HG03108 (cell line): ENCODE results near the gene DDIT3.

Experiments
- ATAC-seq: cut with Tn5 transposase; IDR thresholded peaks from one replicate; pipeline ENCODE4 v1.9.1; 2021; ENCODE audit warnings: moderate library complexity; ENCODE audit not compliant: unreplicated experiment

The DDIT3 gene

DNA sequence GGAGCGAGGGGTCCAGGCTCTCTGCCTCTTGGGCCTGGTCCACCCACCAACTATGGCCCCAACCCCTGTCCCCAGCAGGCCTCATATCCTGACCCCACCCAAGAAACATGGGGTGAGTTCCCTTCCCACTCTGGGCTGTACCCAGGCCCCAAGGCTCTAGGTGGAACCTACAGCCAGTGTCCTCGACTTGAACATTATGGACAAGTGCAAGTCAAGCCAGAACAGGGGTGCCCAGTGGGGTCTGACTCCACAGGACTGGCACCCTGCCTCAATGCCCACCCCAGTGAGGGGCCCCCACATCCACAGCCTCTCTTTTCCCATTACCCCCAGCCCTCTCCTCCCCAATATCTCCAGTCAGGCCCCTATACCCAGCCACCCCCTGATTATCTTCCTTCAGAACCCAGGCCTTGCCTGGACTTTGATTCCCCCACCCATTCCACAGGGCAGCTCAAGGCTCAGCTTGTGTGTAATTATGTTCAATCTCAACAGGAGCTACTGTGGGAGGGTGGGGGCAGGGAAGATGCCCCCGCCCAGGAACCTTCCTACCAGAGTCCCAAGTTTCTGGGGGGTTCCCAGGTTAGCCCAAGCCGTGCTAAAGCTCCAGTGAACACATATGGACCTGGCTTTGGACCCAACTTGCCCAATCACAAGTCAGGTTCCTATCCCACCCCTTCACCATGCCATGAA lies 49.2 kb downstream of the DDIT3 start:
- ATAC-seq, result no peak

DNA sequence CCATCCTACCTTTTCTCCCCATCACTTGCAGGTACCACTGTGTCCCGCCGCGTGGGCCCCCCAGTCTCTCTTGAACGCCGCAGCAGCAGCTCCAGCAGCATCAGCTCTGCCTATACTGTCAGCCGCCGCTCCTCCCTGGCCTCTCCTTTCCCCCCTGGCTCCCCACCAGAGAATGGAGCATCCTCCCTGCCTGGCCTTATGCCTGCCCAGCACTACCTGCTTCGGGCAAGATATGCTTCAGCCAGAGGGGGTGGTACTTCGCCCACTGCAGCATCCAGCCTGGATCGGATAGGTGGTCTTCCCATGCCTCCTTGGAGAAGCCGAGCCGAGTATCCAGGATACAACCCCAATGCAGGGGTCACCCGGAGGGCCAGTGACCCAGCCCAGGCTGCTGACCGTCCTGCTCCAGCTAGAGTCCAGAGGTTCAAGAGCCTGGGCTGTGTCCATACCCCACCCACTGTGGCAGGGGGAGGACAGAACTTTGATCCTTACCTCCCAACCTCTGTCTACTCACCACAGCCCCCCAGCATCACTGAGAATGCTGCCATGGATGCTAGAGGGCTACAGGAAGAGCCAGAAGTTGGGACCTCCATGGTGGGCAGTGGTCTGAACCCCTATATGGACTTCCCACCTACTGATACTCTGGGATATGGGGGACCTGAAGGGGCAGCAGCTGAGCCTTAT lies 49.9 kb downstream of the DDIT3 start:
- no peak for ATAC-seq

DNA sequence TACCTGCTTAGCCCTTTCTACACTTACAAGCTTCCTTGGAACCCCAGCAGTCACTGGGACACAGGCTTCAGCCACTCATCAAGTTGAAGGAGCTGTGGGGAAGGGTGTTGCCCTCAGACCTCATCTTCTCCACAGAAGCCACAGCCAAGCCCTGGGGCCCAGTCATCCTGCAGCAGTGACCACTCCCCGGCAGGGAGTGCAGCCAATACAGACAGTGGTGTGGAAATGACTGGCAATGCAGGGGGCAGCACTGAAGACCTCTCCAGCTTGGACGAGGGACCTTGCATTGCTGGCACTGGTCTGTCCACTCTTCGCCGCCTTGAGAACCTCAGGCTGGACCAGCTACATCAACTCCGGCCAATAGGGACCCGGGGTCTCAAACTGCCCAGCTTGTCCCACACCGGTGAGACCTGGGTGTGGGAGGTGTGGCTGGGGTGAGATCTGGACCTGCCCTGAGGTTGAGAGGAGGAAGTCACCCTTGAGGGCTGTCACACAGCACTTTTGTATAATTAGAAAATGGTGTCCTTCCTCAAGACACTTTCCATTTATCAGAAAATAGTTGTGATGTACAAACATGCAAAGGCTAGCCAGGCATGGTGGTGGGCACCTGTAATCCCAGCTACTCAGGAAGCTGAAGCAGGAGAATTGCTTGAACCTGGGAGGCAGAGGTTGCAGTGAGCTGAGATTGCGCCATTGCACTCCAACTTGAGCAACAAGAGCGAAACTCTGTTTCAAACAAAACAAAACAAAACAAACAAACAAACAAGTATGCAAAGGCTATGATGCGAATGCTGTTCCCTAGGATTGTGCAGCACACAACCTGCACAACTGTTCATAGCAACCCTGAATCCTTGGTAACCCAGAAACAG lies 50.8 kb downstream of the DDIT3 start:
- ATAC-seq, result no peak

DNA sequence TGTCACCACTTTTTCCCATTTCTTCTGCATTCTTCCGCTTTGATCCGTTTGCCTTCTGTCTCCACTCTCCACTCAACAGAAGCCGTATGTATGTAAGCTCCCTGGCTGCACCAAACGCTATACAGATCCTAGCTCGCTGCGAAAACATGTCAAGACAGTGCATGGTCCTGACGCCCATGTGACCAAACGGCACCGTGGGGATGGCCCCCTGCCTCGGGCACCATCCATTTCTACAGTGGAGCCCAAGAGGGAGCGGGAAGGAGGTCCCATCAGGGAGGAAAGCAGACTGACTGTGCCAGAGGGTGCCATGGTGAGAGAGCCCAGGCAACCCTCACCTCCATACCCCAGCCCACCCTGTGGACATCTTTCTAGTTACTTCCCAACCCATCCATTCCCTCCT lies 52.4 kb downstream of the DDIT3 start:
- no peak for ATAC-seq

DNA sequence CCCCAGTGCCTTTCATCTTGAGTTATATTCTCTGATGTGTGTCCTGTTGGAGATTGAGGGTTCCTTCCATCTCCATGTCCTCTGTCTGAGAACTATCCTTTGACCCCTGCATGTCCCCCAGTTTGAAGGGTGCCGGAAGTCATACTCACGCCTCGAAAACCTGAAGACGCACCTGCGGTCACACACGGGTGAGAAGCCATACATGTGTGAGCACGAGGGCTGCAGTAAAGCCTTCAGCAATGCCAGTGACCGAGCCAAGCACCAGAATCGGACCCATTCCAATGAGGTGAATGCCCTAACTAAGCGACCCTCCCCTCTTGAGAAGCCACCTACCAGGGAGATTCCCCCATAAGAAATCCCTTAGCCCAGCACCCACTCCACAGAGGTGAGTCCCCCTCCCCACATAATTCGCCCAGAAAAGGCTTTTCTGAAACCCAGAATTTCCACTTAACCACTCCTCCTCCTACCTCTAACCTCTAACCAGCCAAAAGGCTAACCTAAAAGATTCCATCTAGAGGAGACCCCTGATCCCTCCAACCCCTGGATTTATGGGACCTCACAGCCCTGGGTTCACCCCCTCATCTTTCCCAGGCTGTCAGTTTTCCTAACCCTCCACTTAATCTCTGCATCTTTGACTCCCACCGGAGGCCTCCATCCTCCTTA lies 53.0 kb downstream of the DDIT3 start:
- ATAC-seq, result no peak
